GM12878 (cell line): ENCODE measurements around the gene HS3ST3A1. TPM values are rescaled to one million over a fixed set of nuclear protein-coding genes. Genes with fewer than 3 reads are reported as not detected.

Source experiments
- ATAC-seq: fragments of 200-7000 bp; cut with Tn5 transposase; 3 replicates; pipeline ENCODE4 v1.9.1; 2020; ENCODE audit warnings: mild to moderate bottlenecking, moderate library complexity
- BruUV-seq: library from RNA; stranded (reverse); fragments of 400-500 nt; replicated peaks from 2 replicates; lab custom pipeline; 2021; lab: Mats Ljungman, UMichigan
- CTCF ChIA-PET: fragments of 300-600 bp; sonication (Branson Sonifier 250); formaldehyde crosslinking; extraction: SDS; loops from one replicate; lab custom pipeline; 2021; ENCODE audit warnings: inconsistent platforms; lab: Yijun Ruan, JAX
- POLR2A ChIA-PET: fragments of 350-600 bp; formaldehyde crosslinking; extraction: SDS; loops from one replicate; lab custom pipeline; 2021; ENCODE audit warnings: inconsistent platforms; lab: Charles Lee
- RAD21 ChIA-PET: fragments of 300-600 bp; sonication (Branson Sonifier 250); formaldehyde crosslinking; loops from one replicate; lab custom pipeline; 2023; ENCODE audit warnings: antibody characterized with exemption; ENCODE audit not compliant: unreplicated experiment; lab: Charles Lee
- SMC1A ChIA-PET: fragments of 300-600 bp; sonication (Branson Sonifier 250); formaldehyde crosslinking; loops from one replicate; lab custom pipeline; 2023; ENCODE audit not compliant: unreplicated experiment, uncharacterized antibody; lab: Charles Lee
- DNase-seq: peaks from one replicate; pipeline ENCODE4 v3.0.0-alpha.2; 2011; ENCODE audit warnings: low read depth, low spot score
- FAIRE-seq: peaks from 3 replicates; lab custom pipeline; 2011; peaks lifted over from hg19 to GRCh38; lab: Jason Lieb, UNC
- H2AFZ ChIP-seq: 2 replicates; pipeline ENCODE4 v1.6.0; 2011; ENCODE audit warnings: low read depth, low read length, control low read depth; ENCODE audit not compliant: control insufficient read depth
- H3K27ac ChIP-seq: 2 replicates; pipeline ENCODE4 v1.5.1; 2011; ENCODE audit warnings: control low read depth; ENCODE audit not compliant: control insufficient read depth, insufficient read depth
- H3K27me3 ChIP-seq, 2 experiments: replicated peaks in 1 of 2; 2 replicates each; pipeline versions ENCODE4 v1.6.0 to v1.6.1; 2011; ENCODE audit warnings: low read length in 1 of 2; ENCODE audit not compliant: control insufficient read depth in 2 of 2, insufficient read depth in 2 of 2
- H3K36me3 ChIP-seq, 2 experiments: 2 replicates each; pipeline ENCODE4 v1.5.1; 2011; ENCODE audit warnings: low read length in 1 of 2; ENCODE audit not compliant: control insufficient read depth in 2 of 2, insufficient read depth in 2 of 2
- H3K4me1 ChIP-seq: 2 replicates; pipeline ENCODE4 v1.6.1; 2011; ENCODE audit warnings: mild to moderate bottlenecking, low read length, moderate library complexity, mixed read lengths; ENCODE audit not compliant: control insufficient read depth, insufficient read depth
- H3K4me2 ChIP-seq: 2 replicates; pipeline ENCODE4 v1.6.0; 2011; ENCODE audit warnings: control low read depth; ENCODE audit not compliant: control insufficient read depth, insufficient read depth
- H3K4me3 ChIP-seq: fragments of 200-600 bp; sonication (generic); 2 replicates; pipeline ENCODE4 v1.5.1; 2016
- H3K79me2 ChIP-seq: 2 replicates; pipeline ENCODE4 v1.6.0; 2011; ENCODE audit warnings: low read length; ENCODE audit not compliant: control insufficient read depth, insufficient read depth
- H3K9ac ChIP-seq: 2 replicates; pipeline ENCODE4 v1.8.0; 2011; ENCODE audit warnings: low read length, control low read depth, mixed read lengths; ENCODE audit not compliant: control insufficient read depth, insufficient read depth
- H3K9me3 ChIP-seq: replicated peaks from 3 replicates; pipeline ENCODE4 v1.5.1; 2011; ENCODE audit warnings: mild to moderate bottlenecking, low read length; ENCODE audit not compliant: control insufficient read depth, insufficient read depth
- H4K20me1 ChIP-seq: 2 replicates; pipeline ENCODE4 v1.6.0; 2011; ENCODE audit not compliant: control insufficient read depth, insufficient read depth
- ASH2L ChIP-seq: fragments of 300-600, 200-600 bp; sonication (generic); IDR thresholded peaks from 2 replicates; pipeline ENCODE4 v1.6.1; 2017; ENCODE audit warnings: low read depth, mild to moderate bottlenecking, borderline replicate concordance
- ATF3 ChIP-seq: IDR thresholded peaks from 2 replicates; pipeline ENCODE4 v1.6.1; 2011; ENCODE audit warnings: low read depth, mild to moderate bottlenecking, low read length, moderate library complexity, borderline replicate concordance; ENCODE audit errors: extremely low read depth
- CEBPB ChIP-seq, 2 experiments: fragments of 150-350 bp in 1 of 2; IDR thresholded peaks; 2 replicates each; pipeline ENCODE4 v1.6.1; 2012 to 2014; ENCODE audit warnings: low read depth in 2 of 2, low read length in 2 of 2, borderline replicate concordance in 1 of 2, inconsistent platforms in 1 of 2
- GABPA ChIP-seq: IDR thresholded peaks from 2 replicates; pipeline ENCODE4 v1.6.1; 2014; ENCODE audit warnings: antibody characterized with exemption, low read depth, mild to moderate bottlenecking, inconsistent platforms
- GATAD2B ChIP-seq: fragments of 450-650 bp; conservative IDR thresholded peaks from 2 replicates; pipeline ENCODE4 v1.6.1; 2017; ENCODE audit warnings: low read depth, mild to moderate bottlenecking, moderate library complexity
- LARP7 ChIP-seq: fragments of 450-650 bp; IDR thresholded peaks from 2 replicates; pipeline ENCODE4 v1.6.1; 2017; ENCODE audit warnings: mild to moderate bottlenecking
- MYB ChIP-seq: fragments of 150-350 bp; IDR thresholded peaks from 2 replicates; pipeline ENCODE4 v1.6.1; 2014; ENCODE audit warnings: mild to moderate bottlenecking, low read depth, low read length, borderline replicate concordance
- NFIC ChIP-seq: IDR thresholded peaks from 2 replicates; pipeline ENCODE4 v1.6.1; 2012; ENCODE audit warnings: low read depth, mild to moderate bottlenecking, inconsistent platforms, low read length, moderate library complexity
- PAX5 ChIP-seq: IDR thresholded peaks from 2 replicates; pipeline ENCODE4 v1.6.1; 2011; ENCODE audit warnings: low read depth, low read length, borderline replicate concordance
- SUPT20H ChIP-seq: IDR thresholded peaks from 2 replicates; pipeline ENCODE4 v1.6.1; 2011; ENCODE audit warnings: low read depth, mild to moderate bottlenecking, low read length, moderate library complexity, borderline replicate concordance; ENCODE audit not compliant: control insufficient read depth
- TCF3 ChIP-seq: IDR thresholded peaks from 2 replicates; pipeline ENCODE4 v1.6.1; 2012; ENCODE audit warnings: low read depth, mild to moderate bottlenecking, low read length, borderline replicate concordance; ENCODE audit not compliant: insufficient read depth
- USF2 ChIP-seq: IDR thresholded peaks from 2 replicates; pipeline ENCODE4 v1.6.1; 2011; ENCODE audit warnings: low read depth, low read length, improper control_type of control experiment, borderline replicate concordance
- ZNF622 ChIP-seq: fragments of 450-650 bp; IDR thresholded peaks from 2 replicates; pipeline ENCODE4 v1.6.1; 2017; ENCODE audit warnings: mild to moderate bottlenecking, inconsistent platforms
- in situ Hi-C: fragments of 300-500 bp; cut with MboI; formaldehyde crosslinking; loops from 9 replicates; pipeline ENCODE4 v1.14.3; 2018; ENCODE audit warnings: mixed read lengths
- intact Hi-C: fragments of 100-400 bp; cut with micrococcal nuclease; formaldehyde crosslinking; loops from one replicate; pipeline ENCODE4 v1.14.2; 2022; ENCODE audit not compliant: unreplicated experiment
- polyA plus RNA-seq, 11 experiments: library from polyadenylated mRNA; depleted of rRNA in 4 of 11; unstranded in 6 of 11; stranded (reverse) in 5 of 11; fragments of >200 nt; fragmentation: Nextera tagmentation in 4 of 11; fragmentation: Illumina TruSeq in 1 of 11; extraction: Ambion mirVana in 4 of 11; extraction: Trizol in 1 of 11; gene quantifications; 1 replicate in 1 of 11; 2 replicates in 10 of 11; pipeline versions ENCODE4 v1.2.1 to v1.2.3, GENCODE V29; 2011 to 2016; ENCODE audit warnings: inconsistent platforms in 2 of 11, missing spikeins in 2 of 11, low read depth in 1 of 11
- total RNA-seq, 4 experiments: library from RNA; depleted of rRNA in 3 of 4; stranded (reverse); fragments of >200 nt in 3 of 4; fragmentation: Illumina TruSeq in 1 of 4; extraction: Trizol in 1 of 4; gene quantifications; 2 replicates each; pipeline versions ENCODE4 v1.2.1 to v1.2.3, GENCODE V29; 2013 to 2021
- TF ChIP-seq, protein P1 (sequence below): fragments of 450-650 bp; IDR thresholded peaks from 2 replicates; pipeline ENCODE4 v1.6.1; 2018; ENCODE audit warnings: borderline replicate concordance, mild to moderate bottlenecking; ENCODE audit not compliant: partially characterized antibody

HS3ST3A1 gene
- total and polyA plus RNA-seq, 10 of the 15 experiments (the other 5 are each of a cell fraction or from before 2014, with no cell fraction given) = 0.24 to 0.26 TPM; not detected in 8

DNA sequence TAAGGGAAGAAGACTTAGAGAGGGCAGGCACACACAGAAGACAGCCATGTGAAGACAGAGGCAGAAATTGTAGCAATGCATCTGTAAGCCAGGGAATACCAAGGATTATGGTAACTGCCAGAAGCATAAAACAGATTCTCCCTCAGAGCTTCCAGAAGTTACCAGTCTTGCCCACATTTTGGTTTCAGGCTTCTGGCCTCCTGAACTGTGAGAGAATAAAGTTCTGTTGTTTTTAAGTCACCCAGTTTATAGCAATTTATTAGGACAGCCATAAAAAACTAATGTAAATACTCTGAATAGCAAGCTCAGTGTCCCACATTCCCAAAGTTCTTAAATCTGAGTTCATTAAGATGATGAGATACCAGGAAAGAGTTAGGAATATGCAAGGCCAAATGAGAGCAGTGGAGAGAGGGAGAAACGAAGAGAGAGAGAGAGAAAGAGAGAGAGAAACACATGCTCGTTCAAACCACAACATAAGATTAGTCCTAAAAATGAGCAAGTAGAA, 123.4 kb downstream of the HS3ST3A1 start (continued):
- TF ChIP-seq USF2 = no peak
- no peak for TF ChIP-seq ATF3
- TF ChIP-seq, protein P1, sequence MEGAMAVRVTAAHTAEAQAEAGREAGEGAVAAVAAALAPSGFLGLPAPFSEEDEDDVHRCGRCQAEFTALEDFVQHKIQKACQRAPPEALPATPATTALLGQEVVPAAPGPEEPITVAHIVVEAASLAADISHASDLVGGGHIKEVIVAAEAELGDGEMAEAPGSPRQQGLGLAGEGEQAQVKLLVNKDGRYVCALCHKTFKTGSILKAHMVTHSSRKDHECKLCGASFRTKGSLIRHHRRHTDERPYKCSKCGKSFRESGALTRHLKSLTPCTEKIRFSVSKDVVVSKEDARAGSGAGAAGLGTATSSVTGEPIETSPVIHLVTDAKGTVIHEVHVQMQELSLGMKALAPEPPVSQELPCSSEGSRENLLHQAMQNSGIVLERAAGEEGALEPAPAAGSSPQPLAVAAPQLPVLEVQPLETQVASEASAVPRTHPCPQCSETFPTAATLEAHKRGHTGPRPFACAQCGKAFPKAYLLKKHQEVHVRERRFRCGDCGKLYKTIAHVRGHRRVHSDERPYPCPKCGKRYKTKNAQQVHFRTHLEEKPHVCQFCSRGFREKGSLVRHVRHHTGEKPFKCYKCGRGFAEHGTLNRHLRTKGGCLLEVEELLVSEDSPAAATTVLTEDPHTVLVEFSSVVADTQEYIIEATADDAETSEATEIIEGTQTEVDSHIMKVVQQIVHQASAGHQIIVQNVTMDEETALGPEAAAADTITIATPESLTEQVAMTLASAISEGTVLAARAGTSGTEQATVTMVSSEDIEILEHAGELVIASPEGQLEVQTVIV = no peak
- no peak for TF ChIP-seq NFIC
- no peak for TF ChIP-seq PAX5
- no peak for TF ChIP-seq SUPT20H

GRCh38 chr17:13477180-13477611, 124.5 kb downstream of the HS3ST3A1 start:
- in situ Hi-C loops = no loop called here
- Histone ChIP-seq H3K9me3 (no peaks in the 10 kb centered on the region; the same call in 2 of the 3 replicates), H2AFZ (no peak overlapping the region), H4K20me1 (no peaks in the 10 kb centered on the region), H3K79me2 (no peaks in the 10 kb centered on the region), H3K4me3 (no peak overlapping the region), H3K27me3 (no peaks in the 10 kb centered on the region), H3K27ac (no peak overlapping the region), H3K9ac (no peak overlapping the region), H3K4me2 (no peak overlapping the region), H3K36me3 (no peaks in the 10 kb centered on the region), H3K4me1 (no peaks in the 10 kb centered on the region)
- DNase-seq (no peak), ATAC-seq (no peak), FAIRE-seq (no peak)
- POLR2A ChIA-PET = no interaction called here
- CTCF ChIA-PET = no interaction called here
- intact Hi-C loops = no loop called here
- RAD21 ChIA-PET = interaction anchor here (0.6 kb wide), 1 partner anchor 115 kb away, joined by 3 read pairs; no protein-coding TSS in a partner anchor
- SMC1A ChIA-PET = no interaction called here
- BruUV-seq = no TSS peak
- TF ChIP-seq ZNF622 (no peak), TCF3 (no peak), LARP7 (no peak), GATAD2B (no peak), CEBPB (IDR thresholded peaks at IDR 0.05; ENCODE audit: borderline replicate concordance in 1 of 2, low read depth in 2 of 2, low read length in 2 of 2) (no peak), MYB (no peak), ASH2L (no peak), GABPA (no peak)
